GM12891 (cell line): ENCODE measurements around the gene C2orf92.

Source experiments
- POLR2A ChIP-seq: IDR thresholded peaks from 2 replicates; pipeline ENCODE4 v1.6.1; 2011; ENCODE audit warnings: low read depth, low read length, control low read depth
- POLR2AphosphoS5 ChIP-seq: IDR thresholded peaks from 2 replicates; pipeline ENCODE4 v1.6.1; 2011; ENCODE audit warnings: low read depth, low read length, control low read depth
- POU2F2 ChIP-seq: IDR thresholded peaks from 2 replicates; pipeline ENCODE4 v1.6.1; 2011; ENCODE audit warnings: low read depth, mild to moderate bottlenecking, control low read depth, low read length, moderate library complexity
- SPI1 ChIP-seq: IDR thresholded peaks from 2 replicates; pipeline ENCODE4 v1.6.1; 2011; ENCODE audit warnings: low read depth, low read length, control low read depth
- TAF1 ChIP-seq: IDR thresholded peaks from 2 replicates; pipeline ENCODE4 v1.6.1; 2011; ENCODE audit warnings: low read depth, low read length, control low read depth

- no peak for TF ChIP-seq POLR2AphosphoS5
- TF ChIP-seq POLR2A: no peak
- no peak for TF ChIP-seq POU2F2
- TF ChIP-seq TAF1: no peak
- TF ChIP-seq SPI1: no peak
Observed at GRCh38 chr2:97651114-97651513, 18.4 kb upstream of the C2orf92 start.
